ENCODE results near the gene KCTD1.

The KCTD1 gene

GRCh38 chr18:26521617-26522016, 26.7 kb downstream of the KCTD1 start:
- DNase-seq: no peak

GRCh38 chr18:26520974-26521373, 27.4 kb downstream of the KCTD1 start:
- no peak for DNase-seq

- no peak for DNase-seq
Measured at GRCh38 chr18:26519114-26519513, 29.2 kb downstream of the KCTD1 start.

GRCh38 chr18:26516964-26517363, 31.4 kb downstream of the KCTD1 start:
- no peak for DNase-seq

GRCh38 chr18:26515643-26516487, 32.5 kb downstream of the KCTD1 start:
- DNase-seq: no peak

GRCh38 chr18:26511339-26512071, 36.8 kb downstream of the KCTD1 start:
- DNase-seq: no peak

GRCh38 chr18:26510337-26510736, 38.0 kb downstream of the KCTD1 start:
- DNase-seq: no peak

- DNase-seq: no peak
Measured at GRCh38 chr18:26506012-26506411, 42.3 kb downstream of the KCTD1 start.

GRCh38 chr18:26504831-26505230, 43.5 kb downstream of the KCTD1 start:
- DNase-seq: no peak

- no peak for DNase-seq
Measured at GRCh38 chr18:26503382-26503781, 45.0 kb downstream of the KCTD1 start.

- DNase-seq: no peak
Measured at GRCh38 chr18:26502823-26503222, 45.5 kb downstream of the KCTD1 start.

- no peak for DNase-seq
Measured at GRCh38 chr18:26497866-26498265, 50.5 kb downstream of the KCTD1 start.

GRCh38 chr18:26496528-26496927, 51.8 kb downstream of the KCTD1 start:
- DNase-seq: no peak

GRCh38 chr18:26495287-26495686, 53.1 kb downstream of the KCTD1 start:
- no peak for DNase-seq

GRCh38 chr18:26493021-26493420, 55.3 kb downstream of the KCTD1 start:
- DNase-seq: no peak

- DNase-seq: no peak
Measured at GRCh38 chr18:26491194-26491816, 57.0 kb downstream of the KCTD1 start.

GRCh38 chr18:26489881-26490280, 58.5 kb downstream of the KCTD1 start:
- no peak for DNase-seq

GRCh38 chr18:26489191-26489590, 59.2 kb downstream of the KCTD1 start:
- no peak for DNase-seq

GRCh38 chr18:26488417-26489009, 59.8 kb downstream of the KCTD1 start:
- no peak for DNase-seq

GRCh38 chr18:26487437-26487836, 60.9 kb downstream of the KCTD1 start:
- DNase-seq: no peak

- no peak for DNase-seq
Measured at GRCh38 chr18:26483633-26484032, 64.7 kb downstream of the KCTD1 start.

- no peak for DNase-seq
Measured at GRCh38 chr18:26482569-26482968, 65.8 kb downstream of the KCTD1 start.
